ENCODE data around the gene GSX1.

The GSX1 gene

GRCh38 chr13:27834095-27834494 lies 41.8 kb downstream of the GSX1 start:
- DNase-seq, result no peak

GRCh38 chr13:27835799-27836198 lies 43.5 kb downstream of the GSX1 start:
- no peak for DNase-seq

DNA sequence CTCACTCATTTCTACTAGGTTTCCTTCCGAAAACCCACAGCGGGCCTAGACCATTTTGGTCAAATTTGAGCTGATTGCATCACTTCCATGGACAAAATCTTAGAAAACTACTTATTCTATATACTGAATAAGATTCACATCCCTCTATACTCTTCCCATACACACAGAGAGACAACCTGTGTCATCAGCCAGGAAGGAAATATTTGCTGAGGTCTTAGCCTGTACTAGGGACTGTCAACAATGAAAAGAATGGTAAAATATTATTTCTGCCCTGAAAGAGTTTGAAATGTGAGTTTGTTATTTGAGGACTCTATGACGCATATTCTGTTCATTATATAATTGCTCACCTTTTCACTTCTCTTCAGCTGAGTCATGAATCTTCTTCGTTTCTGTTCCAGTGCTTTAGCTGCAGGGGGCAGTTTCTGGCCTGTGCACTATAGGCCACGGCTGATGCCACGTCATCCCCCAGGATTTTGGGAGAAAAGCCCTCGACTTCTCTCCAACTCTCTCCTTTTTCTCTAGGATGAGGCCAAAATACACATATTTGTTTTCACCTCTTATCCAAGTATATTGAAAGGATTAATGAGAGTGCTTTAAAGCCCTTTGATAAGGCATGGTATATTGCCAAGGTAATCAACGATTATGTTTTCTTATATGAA lies 47.7 kb downstream of the GSX1 start:
- no peak for DNase-seq

GRCh38 chr13:27842571-27842970 lies 50.3 kb downstream of the GSX1 start:
- DNase-seq, result no peak
